ENCODE data around the gene PDIA6.

Gene PDIA6

DNA sequence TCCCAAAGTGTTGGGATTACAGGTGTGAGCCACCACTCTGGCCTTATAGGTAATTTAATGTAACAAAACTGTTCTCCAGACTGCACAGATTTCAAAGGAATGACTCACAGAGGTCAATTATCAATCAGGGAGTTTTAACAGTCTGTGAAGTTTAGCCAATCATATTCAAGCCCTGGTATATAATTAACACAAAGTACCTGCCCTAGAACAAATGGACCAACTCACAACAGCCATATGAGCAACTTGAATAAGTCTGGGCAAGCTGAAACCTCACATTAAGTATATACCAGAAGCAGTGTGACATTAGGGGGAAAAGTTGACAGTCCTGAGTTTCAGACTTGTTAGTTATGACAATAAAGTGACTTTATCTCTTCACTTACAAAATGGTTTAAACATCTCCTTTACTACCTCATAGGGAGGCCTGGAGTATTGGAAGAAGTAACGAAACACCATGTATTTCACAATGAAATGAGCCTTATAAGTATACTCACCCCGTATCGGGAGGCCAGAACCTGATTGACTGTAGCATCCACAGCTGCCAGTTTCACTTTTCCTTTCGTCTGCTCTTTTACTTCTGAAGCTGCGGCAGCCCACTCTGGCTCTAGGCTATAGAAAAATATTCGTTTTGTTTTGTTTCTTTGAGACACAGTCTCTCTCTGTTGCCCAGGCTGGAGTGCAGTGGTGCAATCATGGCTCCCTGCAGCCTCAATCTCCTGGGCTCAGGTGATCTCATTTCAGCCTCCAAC lies 22.2 kb downstream of the PDIA6 start:
- DNase-seq (ENCODE audit: low read depth) = peak; percentile 83
- TF ChIP-seq, protein P1, sequence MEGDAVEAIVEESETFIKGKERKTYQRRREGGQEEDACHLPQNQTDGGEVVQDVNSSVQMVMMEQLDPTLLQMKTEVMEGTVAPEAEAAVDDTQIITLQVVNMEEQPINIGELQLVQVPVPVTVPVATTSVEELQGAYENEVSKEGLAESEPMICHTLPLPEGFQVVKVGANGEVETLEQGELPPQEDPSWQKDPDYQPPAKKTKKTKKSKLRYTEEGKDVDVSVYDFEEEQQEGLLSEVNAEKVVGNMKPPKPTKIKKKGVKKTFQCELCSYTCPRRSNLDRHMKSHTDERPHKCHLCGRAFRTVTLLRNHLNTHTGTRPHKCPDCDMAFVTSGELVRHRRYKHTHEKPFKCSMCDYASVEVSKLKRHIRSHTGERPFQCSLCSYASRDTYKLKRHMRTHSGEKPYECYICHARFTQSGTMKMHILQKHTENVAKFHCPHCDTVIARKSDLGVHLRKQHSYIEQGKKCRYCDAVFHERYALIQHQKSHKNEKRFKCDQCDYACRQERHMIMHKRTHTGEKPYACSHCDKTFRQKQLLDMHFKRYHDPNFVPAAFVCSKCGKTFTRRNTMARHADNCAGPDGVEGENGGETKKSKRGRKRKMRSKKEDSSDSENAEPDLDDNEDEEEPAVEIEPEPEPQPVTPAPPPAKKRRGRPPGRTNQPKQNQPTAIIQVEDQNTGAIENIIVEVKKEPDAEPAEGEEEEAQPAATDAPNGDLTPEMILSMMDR (IDR thresholded peaks at IDR 0.05; ENCODE audit: insufficient read depth, low read depth, low read length, missing control alignments) = no peak
- peak overlapping the region; percentile 10; the same call in 1 of the 2 replicates for H3K4me3 ChIP-seq (ENCODE audit: low read depth, low read length)

DNA sequence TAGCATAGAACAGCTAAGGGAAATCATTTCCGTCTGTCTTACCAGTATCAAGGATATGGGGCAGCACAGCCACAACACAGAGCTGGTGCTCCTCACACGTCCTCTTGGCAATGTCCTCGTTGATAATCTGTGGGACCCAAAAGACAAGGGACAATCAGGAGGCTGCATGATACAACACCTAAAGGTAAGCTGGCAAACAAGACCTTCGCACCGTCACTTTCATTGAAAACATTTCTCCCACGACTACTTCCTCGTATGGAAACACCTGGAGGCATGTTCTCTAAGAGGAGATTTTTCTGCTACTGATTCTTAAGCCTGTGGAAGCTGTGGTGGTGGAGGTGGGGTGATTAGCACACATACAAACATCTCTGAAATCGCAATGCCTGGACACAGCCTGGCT lies 23.7 kb downstream of the PDIA6 start:
- no peak overlapping the region for H3K4me3 ChIP-seq (ENCODE audit: low read depth, low read length)
- no peak for DNase-seq (ENCODE audit: low read depth)
- TF ChIP-seq, protein P1 (IDR thresholded peaks at IDR 0.05; ENCODE audit: insufficient read depth, low read depth, low read length, missing control alignments) = no peak

DNA sequence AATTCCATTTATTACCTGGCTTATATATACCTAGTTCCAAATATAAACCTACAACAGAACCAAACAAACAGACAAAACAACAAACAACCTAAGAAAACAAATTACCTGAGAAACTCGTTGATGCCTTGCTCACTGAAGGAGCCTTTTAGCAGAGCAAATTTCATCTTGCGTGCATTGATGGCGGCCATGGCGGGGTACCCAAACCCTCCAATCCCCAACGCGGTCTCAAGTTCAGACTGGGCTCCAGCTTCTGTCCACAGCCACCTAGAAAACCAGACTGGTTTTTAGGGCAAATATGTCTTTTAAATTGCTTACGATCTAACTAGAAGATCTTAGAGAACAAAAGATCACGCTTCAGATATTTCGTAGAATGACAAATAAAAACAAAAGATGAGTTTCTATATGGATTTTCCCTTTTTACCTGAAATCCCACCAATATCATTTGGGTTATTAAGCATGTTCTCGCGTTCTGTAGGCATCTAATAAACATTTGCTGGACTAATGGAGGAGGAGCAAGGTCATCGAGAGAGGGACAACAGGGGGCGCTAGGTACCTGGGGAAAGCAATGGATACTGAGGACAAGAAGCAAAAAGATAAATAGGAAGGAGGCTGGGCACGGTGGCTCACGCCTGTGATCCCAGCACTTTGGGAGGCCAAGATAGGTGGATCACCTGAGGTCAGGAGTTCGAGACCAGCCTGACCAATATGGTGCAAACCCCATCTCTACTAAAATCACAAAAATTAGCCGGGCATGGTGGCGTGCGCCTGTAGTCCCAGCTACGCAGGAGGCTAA lies 25.2 kb downstream of the PDIA6 start:
- TF ChIP-seq, protein P1 (IDR thresholded peaks at IDR 0.05; ENCODE audit: insufficient read depth, low read depth, low read length, missing control alignments) = peak; percentile 37
- peak; percentile 52 for DNase-seq (ENCODE audit: low read depth)
- no peak overlapping the region for H3K4me3 ChIP-seq (ENCODE audit: low read depth, low read length)

DNA sequence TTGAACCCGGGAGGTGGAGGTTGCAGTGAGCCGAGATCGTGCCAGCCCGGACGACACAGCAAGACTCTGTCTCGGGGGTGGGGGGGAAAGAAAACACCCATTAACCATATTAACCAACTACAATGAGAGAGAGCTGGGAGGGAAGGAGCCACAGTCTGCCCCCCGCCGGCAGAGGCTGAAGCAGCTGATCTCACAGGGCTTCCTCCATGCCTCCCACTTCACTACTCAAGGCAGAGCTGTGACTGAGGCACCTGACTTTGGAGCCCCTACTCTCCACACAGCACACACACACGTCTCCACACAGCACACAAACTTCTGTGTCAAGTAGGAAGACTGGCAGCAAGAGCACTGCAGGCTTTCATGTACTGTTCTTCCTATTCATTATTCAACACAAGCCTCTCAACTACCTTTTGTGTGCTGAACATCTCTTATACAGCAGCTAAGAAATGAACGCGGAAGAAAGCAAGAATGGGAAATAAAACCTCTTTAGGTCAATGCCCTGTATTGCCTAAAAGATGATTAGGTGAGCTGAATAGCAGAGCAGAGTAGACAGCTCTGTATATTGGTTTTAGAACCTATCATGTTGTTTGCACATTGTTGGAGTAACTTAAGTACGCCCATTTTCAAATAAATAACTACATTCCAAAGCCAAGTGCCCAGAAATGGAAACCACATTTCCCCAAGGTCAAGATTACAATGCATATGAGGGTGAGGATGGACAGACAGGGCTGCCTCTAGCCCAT lies 26.2 kb downstream of the PDIA6 start:
- no peak overlapping the region for H3K4me3 ChIP-seq (ENCODE audit: low read depth, low read length)
- DNase-seq (ENCODE audit: low read depth) = no peak
- TF ChIP-seq, protein P1 (IDR thresholded peaks at IDR 0.05; ENCODE audit: insufficient read depth, low read depth, low read length, missing control alignments) = no peak

DNA sequence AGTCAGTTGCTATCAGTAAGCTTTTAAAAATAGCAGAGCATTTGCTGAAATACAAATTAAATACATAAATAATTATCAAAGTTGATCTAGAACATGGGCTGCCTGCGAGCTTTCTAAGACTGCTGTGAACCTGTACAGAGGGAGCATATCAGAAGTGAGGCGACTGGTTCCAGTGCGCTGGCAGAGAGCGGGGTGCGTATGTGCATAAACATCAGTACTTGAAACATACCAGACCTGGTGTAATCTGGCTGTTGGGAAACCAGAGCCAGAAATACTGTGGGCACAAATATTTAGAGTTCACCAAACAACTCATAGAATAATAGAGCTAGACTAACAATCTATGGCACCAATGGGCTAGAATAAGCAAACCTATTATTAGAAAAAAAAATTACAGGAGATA lies 27.3 kb downstream of the PDIA6 start:
- DNase-seq (ENCODE audit: low read depth) = no peak
- H3K4me3 ChIP-seq (ENCODE audit: low read depth, low read length) = no peak overlapping the region
- TF ChIP-seq, protein P1 (IDR thresholded peaks at IDR 0.05; ENCODE audit: insufficient read depth, low read depth, low read length, missing control alignments) = no peak

DNA sequence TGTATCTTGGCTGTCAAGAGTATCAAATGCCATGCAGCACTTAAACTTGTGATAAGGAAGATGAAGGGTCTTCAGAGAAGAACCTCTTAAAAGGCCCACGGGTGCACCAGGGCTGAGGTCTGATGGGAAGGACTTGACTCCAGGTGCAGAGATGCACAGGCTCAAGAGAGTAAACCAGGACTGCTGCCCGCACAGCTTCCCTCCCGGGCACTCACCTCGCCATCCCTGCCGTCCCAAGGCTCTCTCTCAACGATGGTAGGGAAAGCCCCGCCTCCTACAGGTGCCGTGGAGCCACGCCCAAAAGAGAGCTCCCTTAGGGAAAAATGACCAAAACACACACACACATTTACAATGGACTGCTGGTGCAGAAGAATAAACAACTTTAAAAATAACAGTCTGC lies 27.9 kb downstream of the PDIA6 start:
- no peak overlapping the region for H3K4me3 ChIP-seq (ENCODE audit: low read depth, low read length)
- TF ChIP-seq, protein P1 (IDR thresholded peaks at IDR 0.05; ENCODE audit: insufficient read depth, low read depth, low read length, missing control alignments) = no peak
- no peak for DNase-seq (ENCODE audit: low read depth)

Measured in GM12865 (cell line).